ENCODE results near the gene KCTD3.

Gene KCTD3

DNA sequence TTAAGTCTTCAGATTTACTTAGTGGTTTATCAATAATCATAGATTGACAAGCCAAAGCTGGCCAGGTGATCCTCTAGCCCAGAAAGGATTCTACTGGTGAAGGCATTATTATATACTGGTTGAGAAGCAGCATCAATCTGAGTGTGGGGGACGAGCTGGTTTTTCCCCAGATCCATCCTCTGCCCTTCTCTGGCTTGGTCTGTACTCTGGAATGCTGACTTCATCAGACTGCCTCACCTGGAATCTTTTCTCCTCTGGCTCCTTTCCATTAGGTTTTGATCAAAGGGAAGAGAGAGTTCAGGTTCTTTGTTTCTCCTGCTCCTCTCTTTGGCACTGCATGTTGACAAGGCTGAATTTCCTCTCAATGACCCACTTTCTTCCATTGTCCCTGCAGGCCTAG is 93.9 kb downstream of the KCTD3 start:
- Histone ChIP-seq H2AFZ (ENCODE audit: low read length) (no peak overlapping the region), H3F3A (ENCODE audit: insufficient read depth, low read length) (no peaks in the 10 kb centered on the region), H3K27ac (ENCODE audit: low read length) (no peak overlapping the region), H3K79me2 (ENCODE audit: low read length) (no peaks in the 10 kb centered on the region), H3K36me3 (replicated peaks; ENCODE audit: insufficient read depth, low read length) (no peaks in the 10 kb centered on the region), H3K9me2 (replicated peaks; ENCODE audit: insufficient read depth, low read length) (no peaks in the 10 kb centered on the region), H3K4me1 (ENCODE audit: low read length) (no peaks in the 10 kb centered on the region), H3K4me3 (ENCODE audit: low read length) (no peak overlapping the region), H3K4me2 (ENCODE audit: low read depth, low read length) (no peak overlapping the region), H4K20me1 (ENCODE audit: insufficient read depth, low read length) (no peaks in the 10 kb centered on the region), H3K9me3 (replicated peaks; ENCODE audit: insufficient read depth, low read length) (no peaks in the 10 kb centered on the region), H3K9ac (ENCODE audit: low read length) (no peak overlapping the region), H3K27me3 (replicated peaks; ENCODE audit: insufficient read depth, low read length) (no peaks in the 10 kb centered on the region)
- TF ChIP-seq, protein P1, sequence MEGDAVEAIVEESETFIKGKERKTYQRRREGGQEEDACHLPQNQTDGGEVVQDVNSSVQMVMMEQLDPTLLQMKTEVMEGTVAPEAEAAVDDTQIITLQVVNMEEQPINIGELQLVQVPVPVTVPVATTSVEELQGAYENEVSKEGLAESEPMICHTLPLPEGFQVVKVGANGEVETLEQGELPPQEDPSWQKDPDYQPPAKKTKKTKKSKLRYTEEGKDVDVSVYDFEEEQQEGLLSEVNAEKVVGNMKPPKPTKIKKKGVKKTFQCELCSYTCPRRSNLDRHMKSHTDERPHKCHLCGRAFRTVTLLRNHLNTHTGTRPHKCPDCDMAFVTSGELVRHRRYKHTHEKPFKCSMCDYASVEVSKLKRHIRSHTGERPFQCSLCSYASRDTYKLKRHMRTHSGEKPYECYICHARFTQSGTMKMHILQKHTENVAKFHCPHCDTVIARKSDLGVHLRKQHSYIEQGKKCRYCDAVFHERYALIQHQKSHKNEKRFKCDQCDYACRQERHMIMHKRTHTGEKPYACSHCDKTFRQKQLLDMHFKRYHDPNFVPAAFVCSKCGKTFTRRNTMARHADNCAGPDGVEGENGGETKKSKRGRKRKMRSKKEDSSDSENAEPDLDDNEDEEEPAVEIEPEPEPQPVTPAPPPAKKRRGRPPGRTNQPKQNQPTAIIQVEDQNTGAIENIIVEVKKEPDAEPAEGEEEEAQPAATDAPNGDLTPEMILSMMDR (IDR thresholded peaks at IDR 0.05; ENCODE audit: low read length): no peak
- TF ChIP-seq EZH2 (optimal IDR thresholded peaks at IDR 0.05; ENCODE audit: low read depth, low read length) (no peak), EZH2phosphoT487 (IDR thresholded peaks at IDR 0.05; ENCODE audit: low read length) (no peak)
- no peak for DNase-seq

GRCh38 chr1:215665215-215665614 is 98.1 kb downstream of the KCTD3 start:
- H3K4me2 ChIP-seq (ENCODE audit: low read depth, low read length): no peak overlapping the region
- H3K9me3 ChIP-seq (replicated peaks; ENCODE audit: insufficient read depth, low read length): no peaks in the 10 kb centered on the region
- no peaks in the 10 kb centered on the region for H4K20me1 ChIP-seq (ENCODE audit: insufficient read depth, low read length)
- no peak overlapping the region for H3K4me3 ChIP-seq (ENCODE audit: low read length)
- H2AFZ ChIP-seq (ENCODE audit: low read length): no peak overlapping the region
- DNase-seq: no peak
- H3K36me3 ChIP-seq (replicated peaks; ENCODE audit: insufficient read depth, low read length): no peaks in the 10 kb centered on the region
- H3K27ac ChIP-seq (ENCODE audit: low read length): no peak overlapping the region
- no peak for TF ChIP-seq EZH2phosphoT487 (IDR thresholded peaks at IDR 0.05; ENCODE audit: low read length)
- H3K9ac ChIP-seq (ENCODE audit: low read length): no peak overlapping the region
- H3K27me3 ChIP-seq (replicated peaks; ENCODE audit: insufficient read depth, low read length): no peaks in the 10 kb centered on the region
- no peaks in the 10 kb centered on the region for H3K4me1 ChIP-seq (ENCODE audit: low read length)
- H3K9me2 ChIP-seq (replicated peaks; ENCODE audit: insufficient read depth, low read length): no peaks in the 10 kb centered on the region
- H3K79me2 ChIP-seq (ENCODE audit: low read length): no peaks in the 10 kb centered on the region
- no peaks in the 10 kb centered on the region for H3F3A ChIP-seq (ENCODE audit: insufficient read depth, low read length)

- no peaks in the 10 kb centered on the region for H3K4me1 ChIP-seq (ENCODE audit: low read length)
- no peak overlapping the region for H2AFZ ChIP-seq (ENCODE audit: low read length)
- H3K4me3 ChIP-seq (ENCODE audit: low read length): no peak overlapping the region
- H3K79me2 ChIP-seq (ENCODE audit: low read length): no peaks in the 10 kb centered on the region
- H3K27me3 ChIP-seq (replicated peaks; ENCODE audit: insufficient read depth, low read length): no peaks in the 10 kb centered on the region
- DNase-seq: no peak
- H4K20me1 ChIP-seq (ENCODE audit: insufficient read depth, low read length): no peaks in the 10 kb centered on the region
- H3K9ac ChIP-seq (ENCODE audit: low read length): no peak overlapping the region
- H3K9me3 ChIP-seq (replicated peaks; ENCODE audit: insufficient read depth, low read length): no peaks in the 10 kb centered on the region
- no peaks in the 10 kb centered on the region for H3K9me2 ChIP-seq (replicated peaks; ENCODE audit: insufficient read depth, low read length)
- TF ChIP-seq, protein P1 (IDR thresholded peaks at IDR 0.05; ENCODE audit: low read length): no peak
- TF ChIP-seq EZH2 (optimal IDR thresholded peaks at IDR 0.05; ENCODE audit: low read depth, low read length) (no peak), EZH2phosphoT487 (IDR thresholded peaks at IDR 0.05; ENCODE audit: low read length) (no peak)
- H3K4me2 ChIP-seq (ENCODE audit: low read depth, low read length): no peak overlapping the region
- no peak overlapping the region for H3K27ac ChIP-seq (ENCODE audit: low read length)
- no peaks in the 10 kb centered on the region for H3F3A ChIP-seq (ENCODE audit: insufficient read depth, low read length)
- H3K36me3 ChIP-seq (replicated peaks; ENCODE audit: insufficient read depth, low read length): no peaks in the 10 kb centered on the region
These were observed 100.7 kb downstream of the KCTD3 start for GRCh38 chr1:215667761-215668160.

GRCh38 chr1:215669806-215670491 is 102.8 kb downstream of the KCTD3 start:
- Histone ChIP-seq H3K4me3 (ENCODE audit: low read length) (no peak overlapping the region), H3K27me3 (replicated peaks; ENCODE audit: insufficient read depth, low read length) (no peaks in the 10 kb centered on the region), H3K79me2 (ENCODE audit: low read length) (no peaks in the 10 kb centered on the region), H2AFZ (ENCODE audit: low read length) (no peak overlapping the region), H3K9me3 (replicated peaks; ENCODE audit: insufficient read depth, low read length) (no peaks in the 10 kb centered on the region), H3K4me2 (ENCODE audit: low read depth, low read length) (no peak overlapping the region), H3K4me1 (ENCODE audit: low read length) (no peaks in the 10 kb centered on the region), H3K27ac (ENCODE audit: low read length) (no peak overlapping the region), H3K9ac (ENCODE audit: low read length) (no peak overlapping the region), H3F3A (ENCODE audit: insufficient read depth, low read length) (no peaks in the 10 kb centered on the region), H4K20me1 (ENCODE audit: insufficient read depth, low read length) (no peaks in the 10 kb centered on the region), H3K9me2 (replicated peaks; ENCODE audit: insufficient read depth, low read length) (no peaks in the 10 kb centered on the region), H3K36me3 (replicated peaks; ENCODE audit: insufficient read depth, low read length) (no peaks in the 10 kb centered on the region)
- TF ChIP-seq, protein P1 (IDR thresholded peaks at IDR 0.05; ENCODE audit: low read length): no peak
- no peak for TF ChIP-seq EZH2phosphoT487 (IDR thresholded peaks at IDR 0.05; ENCODE audit: low read length)
- no peak for TF ChIP-seq EZH2 (optimal IDR thresholded peaks at IDR 0.05; ENCODE audit: low read depth, low read length)
- DNase-seq: no peak

All from MM.1S (cell line).